Transverse colon (tissue), 4 donors: ENCODE data around the gene CABP4. TPM values are rescaled to one million over a fixed set of nuclear protein-coding genes. Genes with fewer than 3 reads are reported as not detected.
"Not testable (repeated sequence)": the region's sequence is repeated elsewhere in the genome, so short reads cannot be mapped to it uniquely, and the experiment has no call there.

ENCODE experiments used
- DNase-seq: peaks from one replicate; pipeline ENCODE4 v3.0.0-alpha.2; 2019
- H3K27ac ChIP-seq, 4 donors: fragments of 200-600 bp; sonication (generic); 2 replicates each; pipeline ENCODE4 v1.5.1; 2016 to 2018; ENCODE audit warnings: inconsistent platforms in 4 of 4
- H3K27me3 ChIP-seq: fragments of 200-600 bp; sonication (generic); 2 replicates; pipeline ENCODE4 v1.5.1; 2017; ENCODE audit warnings: inconsistent platforms
- H3K36me3 ChIP-seq, 4 donors: fragments of 200-600 bp; sonication (generic); 2 replicates each; pipeline ENCODE4 v1.5.1; 2017 to 2019; ENCODE audit warnings: inconsistent platforms in 4 of 4
- H3K4me1 ChIP-seq, 4 donors: fragments of 200-600 bp; sonication (generic); 2 replicates each; pipeline ENCODE4 v1.5.1; 2017 to 2020; ENCODE audit warnings: inconsistent platforms in 4 of 4
- H3K4me3 ChIP-seq, 4 donors: fragments of 200-600 bp; sonication (generic); 1 replicate in 1 of 4; 2 replicates in 3 of 4; pipeline versions ENCODE4 v1.5.1 to v1.6.1; 2017 to 2019; ENCODE audit warnings: inconsistent platforms in 4 of 4
- H3K9me3 ChIP-seq, 2 donors: fragments of 200-600 bp; sonication (generic); 2 replicates each; pipeline ENCODE4 v1.5.1; 2017 to 2019; ENCODE audit warnings: inconsistent platforms in 2 of 2
- EP300 ChIP-seq: sonication (generic); formaldehyde crosslinking; IDR thresholded peaks from one replicate; pipeline ENCODE4 v1.6.1; 2017; ENCODE audit warnings: antibody characterized with exemption, low read depth
- POLR2A ChIP-seq: fragments of 450-650 bp; IDR thresholded peaks from one replicate; pipeline ENCODE4 v1.6.1; 2016; ENCODE audit warnings: antibody characterized with exemption, mild to moderate bottlenecking, moderate library complexity
- POLR2AphosphoS5 ChIP-seq, 3 donors: sonication (generic); formaldehyde crosslinking; IDR thresholded peaks; one replicate each; pipeline ENCODE4 v1.6.1; 2016; ENCODE audit warnings: antibody characterized with exemption in 3 of 3
- WGBS, 2 donors: methylation state at CpG; one replicate each; pipeline ENCODE4 v1.1.5; 2018; ENCODE audit warnings: low coverage in 1 of 2; 5-methylcytosine and 5-hydroxymethylcytosine counted together
- in situ Hi-C, 4 donors: fragments of 200-750 bp; cut with MboI; loops; one replicate each; pipeline versions ENCODE4 v1.15.0 to v1.15.1; 2017; ENCODE audit warnings: low sequenced_read_pairs in 3 of 4, low pct_ligation_motif_present in 1 of 4, low pct_unique_long_range_greater_than_20kb in 1 of 4
- intact Hi-C: fragments of 100-400 bp; cut with DNase I; formaldehyde crosslinking; loops from one replicate; pipeline ENCODE4 v1.15.1; 2023; ENCODE audit warnings: low total_unique reads
- total RNA-seq, 4 donors: library from RNA; depleted of rRNA; stranded (reverse); fragments of >200 nt; gene quantifications; one replicate each; pipeline ENCODE4 v1.1.0, GENCODE V29; 2016
- TF ChIP-seq, protein P1 (sequence below), 5 experiments: fragments of 200-600 bp in 3 of 5; fragments of 450-650 bp in 2 of 5; sonication (generic) in 3 of 5; IDR thresholded peaks; 1 replicate in 2 of 5; 2 replicates in 3 of 5; pipeline ENCODE4 v1.5.1; 2016 to 2017; ENCODE audit warnings: antibody characterized with exemption in 5 of 5, inconsistent platforms in 3 of 5, mild to moderate bottlenecking in 2 of 5, moderate library complexity in 1 of 5

The CABP4 gene
- total RNA-seq, 4 donors from 2014 or later, result 1.2 to 2.2 TPM; not detected in 2

- in situ Hi-C loops, result loop anchor here in 2 of 4 donors (10.0 kb wide), 1 partner anchor 91 kb away; the partner anchor contains the start of gene RAD9A (in 2 of the 2)
- H3K9me3 ChIP-seq, H3K4me3 ChIP-seq, H3K27me3 ChIP-seq, H3K36me3 ChIP-seq, intact Hi-C loops: not testable (repeated sequence)
- peak in 1 of 3 donors; percentile 46 for TF ChIP-seq POLR2AphosphoS5 (IDR thresholded peaks at IDR 0.05)
- peak overlapping the region; percentile 37 to 90 (median 58) for H3K27ac ChIP-seq
- peak; percentile 59 for DNase-seq
- H3K4me1 ChIP-seq, result peaks cover 15 to 36% (median 25%) of the 10 kb centered on the region in 4 donors
- WGBS, 2 donors, result 80% methylated on average over 7 of the region's 7 CpGs; no CpG with 5 or more reads in 1 of the 2 donors
These were observed 30.8 kb downstream of the CABP4 start for GRCh38 chr11:67485873-67486361.

DNA sequence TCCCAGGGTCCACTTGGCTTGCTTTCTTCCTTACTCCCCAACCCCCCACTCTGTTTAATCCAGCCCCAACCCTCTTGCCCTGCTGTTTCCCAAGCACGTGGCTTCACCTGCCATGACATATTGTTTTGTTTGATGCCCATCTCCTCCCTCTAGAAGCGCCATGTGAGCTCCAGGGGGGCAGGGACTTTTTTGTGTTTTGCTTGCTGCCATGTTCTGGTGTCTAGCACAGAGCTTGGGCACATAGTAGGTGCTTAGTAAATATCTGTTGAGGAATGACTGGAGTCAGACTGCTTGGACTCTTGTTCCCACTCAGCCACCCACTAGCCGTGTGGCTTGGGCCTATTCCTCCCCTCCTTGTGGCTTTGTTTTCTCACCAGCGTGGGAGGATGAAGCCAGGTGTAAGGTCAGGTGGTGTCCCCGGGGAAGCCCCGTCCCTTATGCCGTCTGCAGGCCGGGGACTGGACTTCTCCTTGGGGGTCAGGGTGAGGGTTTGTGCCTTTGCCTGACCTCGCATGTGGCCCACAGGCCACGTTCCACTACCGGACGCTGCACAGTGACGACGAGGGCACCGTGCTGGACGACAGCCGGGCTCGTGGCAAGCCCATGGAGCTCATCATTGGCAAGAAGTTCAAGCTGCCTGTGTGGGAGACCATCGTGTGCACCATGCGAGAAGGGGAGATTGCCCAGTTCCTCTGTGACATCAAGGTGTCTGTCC is 31.5 kb downstream of the CABP4 start:
- Histone ChIP-seq H3K27ac (peak overlapping the region in 3 of 4 donors; percentile 8 to 59 (median 57)), H3K4me3 (no peak overlapping the region), H3K27me3 (no peaks in the 10 kb centered on the region), H3K4me1 (peaks cover 15 to 36% (median 25%) of the 10 kb centered on the region in 4 donors), H3K36me3 (peaks cover 0 to 5% (median 2%) of the 10 kb centered on the region in 4 donors), H3K9me3 (no peaks in the 10 kb centered on the region)
- DNase-seq, result peak; percentile 60
- 69% methylated on average over 20 of the region's 20 CpGs; no CpG with 5 or more reads in 1 of the 2 donors for WGBS, 2 donors
- intact Hi-C loops (no loop called here), in situ Hi-C loops (loop anchor here in 2 of 4 donors (10.0 kb wide), 1 partner anchor 92 kb away; the partner anchor contains the start of gene RAD9A (in 2 of the 2))
- no peak for TF ChIP-seq EP300
- no peak for TF ChIP-seq POLR2A
- TF ChIP-seq, protein P1, sequence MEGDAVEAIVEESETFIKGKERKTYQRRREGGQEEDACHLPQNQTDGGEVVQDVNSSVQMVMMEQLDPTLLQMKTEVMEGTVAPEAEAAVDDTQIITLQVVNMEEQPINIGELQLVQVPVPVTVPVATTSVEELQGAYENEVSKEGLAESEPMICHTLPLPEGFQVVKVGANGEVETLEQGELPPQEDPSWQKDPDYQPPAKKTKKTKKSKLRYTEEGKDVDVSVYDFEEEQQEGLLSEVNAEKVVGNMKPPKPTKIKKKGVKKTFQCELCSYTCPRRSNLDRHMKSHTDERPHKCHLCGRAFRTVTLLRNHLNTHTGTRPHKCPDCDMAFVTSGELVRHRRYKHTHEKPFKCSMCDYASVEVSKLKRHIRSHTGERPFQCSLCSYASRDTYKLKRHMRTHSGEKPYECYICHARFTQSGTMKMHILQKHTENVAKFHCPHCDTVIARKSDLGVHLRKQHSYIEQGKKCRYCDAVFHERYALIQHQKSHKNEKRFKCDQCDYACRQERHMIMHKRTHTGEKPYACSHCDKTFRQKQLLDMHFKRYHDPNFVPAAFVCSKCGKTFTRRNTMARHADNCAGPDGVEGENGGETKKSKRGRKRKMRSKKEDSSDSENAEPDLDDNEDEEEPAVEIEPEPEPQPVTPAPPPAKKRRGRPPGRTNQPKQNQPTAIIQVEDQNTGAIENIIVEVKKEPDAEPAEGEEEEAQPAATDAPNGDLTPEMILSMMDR (IDR thresholded peaks at IDR 0.05), result no peak
- TF ChIP-seq POLR2AphosphoS5 (IDR thresholded peaks at IDR 0.05), result no peak

GRCh38 chr11:67489203-67489884 is 34.2 kb downstream of the CABP4 start:
- Histone ChIP-seq H3K9me3 (no peaks in the 10 kb centered on the region), H3K27me3 (no peaks in the 10 kb centered on the region), H3K36me3 (peaks cover 0 to 14% (median 4%) of the 10 kb centered on the region in 4 donors), H3K4me1 (peaks cover 0 to 19% (median 13%) of the 10 kb centered on the region in 4 donors), H3K27ac (no peak overlapping the region), H3K4me3 (no peak overlapping the region)
- no peak for TF ChIP-seq POLR2AphosphoS5 (IDR thresholded peaks at IDR 0.05)
- in situ Hi-C loops, result loop anchor here in 2 of 4 donors (10.0 kb wide), 1 partner anchor 95 kb away; the partner anchor contains the start of gene RAD9A (in 2 of the 2)
- peak; percentile 47 for DNase-seq
- intact Hi-C loops, result no loop called here
- 40 to 79% methylated on average over 3 to 23 of the region's 25 CpGs for WGBS, 2 donors

- Histone ChIP-seq H3K4me3 (no peak overlapping the region), H3K27ac (no peak overlapping the region), H3K27me3 (no peaks in the 10 kb centered on the region), H3K36me3 (peaks cover 0 to 14% (median 4%) of the 10 kb centered on the region in 4 donors), H3K4me1 (peaks cover 0 to 17% (median 8%) of the 10 kb centered on the region in 4 donors), H3K9me3 (no peaks in the 10 kb centered on the region)
- no peak for TF ChIP-seq POLR2AphosphoS5 (IDR thresholded peaks at IDR 0.05)
- TF ChIP-seq, protein P1 (IDR thresholded peaks at IDR 0.05), result no peak
- no peak for TF ChIP-seq EP300
- TF ChIP-seq POLR2A, result no peak
- DNase-seq, result no peak
- in situ Hi-C loops, result loop anchor here in 2 of 4 donors (10.0 kb wide), 1 partner anchor 95 kb away; the partner anchor contains the start of gene RAD9A (in 2 of the 2)
- WGBS, 2 donors, result 87% methylated on average over 23 of the region's 23 CpGs; no CpG with 5 or more reads in 1 of the 2 donors
- intact Hi-C loops, result no loop called here
These were observed 35.0 kb downstream of the CABP4 start for GRCh38 chr11:67489885-67490726.
